Keratinocyte (primary cell): ENCODE measurements around the gene STX16. TPM values are rescaled to one million over a fixed set of nuclear protein-coding genes. Genes with fewer than 3 reads are reported as not detected.
A peak's percentile ranks its signal among the peaks of the same experiment; 100 is the strongest.

Experiments used
- DNase-seq: peaks from one replicate; pipeline ENCODE4 v3.0.0-alpha.2; 2011; ENCODE audit warnings: low read depth, missing footprints, low spot score
- FAIRE-seq: peaks from 2 replicates; lab custom pipeline; 2011; peaks lifted over from hg19 to GRCh38; lab: Jason Lieb, UNC
- H2AFZ ChIP-seq: 2 replicates; pipeline ENCODE4 v1.6.0; 2012; ENCODE audit warnings: low read length, control low read depth, inconsistent platforms; ENCODE audit not compliant: control insufficient read depth
- H3K27ac ChIP-seq: 2 replicates; pipeline ENCODE4 v1.5.1; 2011; ENCODE audit warnings: low read length; ENCODE audit not compliant: control insufficient read depth, insufficient read depth
- H3K27me3 ChIP-seq: 3 replicates; pipeline ENCODE4 v1.6.0; 2011; ENCODE audit warnings: low read length; ENCODE audit not compliant: control insufficient read depth, insufficient read depth; ENCODE audit errors: extremely low read depth
- H3K36me3 ChIP-seq, 2 experiments: 2 replicates in 1 of 2; 3 replicates in 1 of 2; pipeline ENCODE4 v1.5.1; 2011; ENCODE audit warnings: low read length in 2 of 2, mild to moderate bottlenecking in 1 of 2; ENCODE audit not compliant: control insufficient read depth in 2 of 2, insufficient read depth in 2 of 2; ENCODE audit errors: extremely low read depth in 1 of 2
- H3K4me1 ChIP-seq: 3 replicates; pipeline ENCODE4 v1.5.1; 2011; ENCODE audit warnings: low read length; ENCODE audit not compliant: control insufficient read depth, insufficient read depth; ENCODE audit errors: extremely low read depth
- H3K4me2 ChIP-seq: 3 replicates; pipeline ENCODE4 v1.6.0; 2011; ENCODE audit warnings: low read depth, low read length; ENCODE audit not compliant: control insufficient read depth, insufficient read depth; ENCODE audit errors: extremely low read depth
- H3K4me3 ChIP-seq, 3 experiments: fragments of 200-600 bp in 1 of 3; sonication (generic) in 1 of 3; 2 replicates in 2 of 3; 3 replicates in 1 of 3; pipeline ENCODE4 v1.5.1; 2011 to 2016; ENCODE audit warnings: low read length in 3 of 3, mild to moderate bottlenecking in 3 of 3, control low read depth in 2 of 3, inconsistent platforms in 1 of 3, low read depth in 1 of 3, mixed read lengths in 1 of 3, mixed run types in 1 of 3, moderate library complexity in 1 of 3; ENCODE audit not compliant: control insufficient read depth in 2 of 3, insufficient read depth in 2 of 3; ENCODE audit errors: extremely low read depth in 1 of 3
- H3K79me2 ChIP-seq: 2 replicates; pipeline ENCODE4 v1.6.0; 2012; ENCODE audit warnings: low read length; ENCODE audit not compliant: control insufficient read depth, insufficient read depth
- H3K9ac ChIP-seq: 3 replicates; pipeline ENCODE4 v1.6.0; 2011; ENCODE audit warnings: low read length; ENCODE audit not compliant: control insufficient read depth, insufficient read depth; ENCODE audit errors: extremely low read depth
- H3K9me1 ChIP-seq: 3 replicates; pipeline ENCODE4 v1.6.0; 2011; ENCODE audit warnings: low read length; ENCODE audit not compliant: control insufficient read depth, insufficient read depth; ENCODE audit errors: extremely low read depth
- H3K9me3 ChIP-seq: 2 replicates; pipeline ENCODE4 v1.5.1; 2012; ENCODE audit warnings: low read depth, low read length; ENCODE audit not compliant: control insufficient read depth
- H4K20me1 ChIP-seq: 3 replicates; pipeline ENCODE4 v1.6.0; 2011; ENCODE audit warnings: low read length; ENCODE audit not compliant: control insufficient read depth, insufficient read depth; ENCODE audit errors: extremely low read depth
- CTCF ChIP-seq, 3 experiments: IDR thresholded peaks in 1 of 3; conservative IDR thresholded peaks in 1 of 3; optimal IDR thresholded peaks in 1 of 3; 2 replicates in 2 of 3; 3 replicates in 1 of 3; pipeline versions ENCODE3 to v1.5.1; 2011; ENCODE audit warnings: low read length in 3 of 3, mild to moderate bottlenecking in 3 of 3, moderate library complexity in 2 of 3, control low read depth in 1 of 3, inconsistent platforms in 1 of 3; ENCODE audit not compliant: insufficient read depth in 2 of 3; ENCODE audit errors: extremely low read depth in 1 of 3
- EZH2 ChIP-seq: IDR thresholded peaks from one replicate; pipeline ENCODE4 v1.6.1; 2012; ENCODE audit warnings: inconsistent platforms, mild to moderate bottlenecking, low read length, moderate library complexity
- dilution Hi-C: fragments of 300-500 bp; cut with MboI; formaldehyde crosslinking; loops from one replicate; pipeline ENCODE4 v1.7.0; 2020; ENCODE audit warnings: low sequenced_read_pairs; ENCODE audit not compliant: extremely low pct_ligation_motif_present
- polyA plus RNA-seq, 5 experiments: library from polyadenylated mRNA; depleted of rRNA in 3 of 5; stranded (reverse) in 3 of 5; stranded (forward) in 1 of 5; unstranded in 1 of 5; fragments of >200 nt; gene quantifications; 1 replicate in 1 of 5; 2 replicates in 3 of 5; 3 replicates in 1 of 5; pipeline versions ENCODE4 v1.2.1 to v1.2.3, GENCODE V29; 2011 to 2012; ENCODE audit warnings: missing spikeins in 2 of 5, low read depth in 1 of 5, low replicate concordance in 1 of 5

The STX16 gene
- polyA plus RNA-seq, 1 donor (not counting 4 experiments of a cell fraction or from before 2014, with no cell fraction given): 69.7 TPM

GRCh38 chr20:58623579-58624473 lies 27.3 kb upstream of the STX16 start:
- peak; percentile 84 for FAIRE-seq
- H3K36me3 ChIP-seq: no peaks in the 10 kb centered on the region
- H3K9me3 ChIP-seq: no peaks in the 10 kb centered on the region

GRCh38 chr20:58624687-58625086 lies 26.4 kb upstream of the STX16 start:
- Histone ChIP-seq H4K20me1 (no peaks in the 10 kb centered on the region), H3K4me3 (no peak overlapping the region), H3K4me1 (peaks cover 25% of the 10 kb centered on the region), H3K9ac (no peak overlapping the region), H3K27ac (no peak overlapping the region), H2AFZ (no peak overlapping the region), H3K27me3 (no peaks in the 10 kb centered on the region), H3K9me3 (no peaks in the 10 kb centered on the region), H3K9me1 (no peaks in the 10 kb centered on the region), H3K4me2 (no peak overlapping the region), H3K79me2 (no peaks in the 10 kb centered on the region), H3K36me3 (no peaks in the 10 kb centered on the region)
- dilution Hi-C loops: no loop called here
- TF ChIP-seq CTCF (optimal IDR thresholded peaks at IDR 0.05 in 1 of 3, IDR thresholded peaks at IDR 0.05 in 1 of 3, conservative IDR thresholded peaks at IDR 0.05 in 1 of 3; ENCODE audit: extremely low read depth in 1 of 3, insufficient read depth in 2 of 3, low read length in 3 of 3) (no peak), EZH2 (no peak)
- FAIRE-seq: peak; percentile 17
- DNase-seq: no peak

More at GRCh38 chr20:58623579-58624473, 27.3 kb upstream of the STX16 start:
- dilution Hi-C loops: no loop called here
- Histone ChIP-seq H3K79me2 (no peaks in the 10 kb centered on the region), H3K27me3 (no peaks in the 10 kb centered on the region), H3K4me3 (peak overlapping the region in 1 of 3 experiments; percentile 13), H3K9me1 (no peaks in the 10 kb centered on the region), H3K4me2 (peak overlapping the region; percentile 37), H3K4me1 (peaks cover 30% of the 10 kb centered on the region), H4K20me1 (no peaks in the 10 kb centered on the region), H3K9ac (peak overlapping the region; percentile 23), H2AFZ (peak overlapping the region; percentile 64), H3K27ac (peak overlapping the region; percentile 53)
- peak; percentile 67 for DNase-seq
- TF ChIP-seq CTCF (optimal IDR thresholded peaks at IDR 0.05 in 1 of 3, IDR thresholded peaks at IDR 0.05 in 1 of 3, conservative IDR thresholded peaks at IDR 0.05 in 1 of 3; ENCODE audit: extremely low read depth in 1 of 3, insufficient read depth in 2 of 3, low read length in 3 of 3) (no peak), EZH2 (no peak)
